Mesenteric fat pad (tissue), 1 donor: ENCODE measurements around the gene PLK5. TPM values are rescaled to one million over a fixed set of nuclear protein-coding genes. Genes with fewer than 3 reads are reported as not detected.

ENCODE experiments used
- DNase-seq: peaks from one replicate; pipeline ENCODE4 v3.0.0-alpha.2; 2020; ENCODE audit warnings: low spot score
- total RNA-seq: library from RNA; stranded (reverse); fragmentation: NEBNext Ultra II Directional; extraction: Animal tissue kit (Norgen Biotek cat#: 25700); gene quantifications from one replicate; pipeline ENCODE4 v1.2.1, GENCODE V29; 2021
- donor health status: DM: yes; HTN: yes; CAD: no.

The PLK5 gene
- total RNA-seq, 1 donor from 2014 or later = not detected

DNA sequence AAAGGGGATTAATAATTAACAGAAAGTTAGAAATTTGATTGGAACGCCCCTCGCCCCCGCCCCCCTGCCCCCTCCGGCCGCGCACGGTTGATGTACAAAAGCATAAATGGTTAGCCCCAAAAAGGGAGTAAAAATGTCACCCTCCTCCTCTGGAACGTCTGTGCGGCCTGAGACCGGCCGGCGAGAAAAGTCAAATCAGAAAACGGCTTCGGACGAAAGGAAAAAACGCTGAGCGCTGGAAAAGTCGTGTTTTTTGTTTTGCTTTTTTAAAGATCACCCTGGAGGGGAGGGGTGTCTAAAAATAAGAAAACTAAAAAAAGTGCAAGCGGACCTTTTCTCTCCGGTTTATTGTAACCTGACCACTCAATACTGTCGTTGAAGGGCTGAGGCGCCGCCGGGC lies 31.1 kb downstream of the PLK5 start:
- DNase-seq = no peak

DNA sequence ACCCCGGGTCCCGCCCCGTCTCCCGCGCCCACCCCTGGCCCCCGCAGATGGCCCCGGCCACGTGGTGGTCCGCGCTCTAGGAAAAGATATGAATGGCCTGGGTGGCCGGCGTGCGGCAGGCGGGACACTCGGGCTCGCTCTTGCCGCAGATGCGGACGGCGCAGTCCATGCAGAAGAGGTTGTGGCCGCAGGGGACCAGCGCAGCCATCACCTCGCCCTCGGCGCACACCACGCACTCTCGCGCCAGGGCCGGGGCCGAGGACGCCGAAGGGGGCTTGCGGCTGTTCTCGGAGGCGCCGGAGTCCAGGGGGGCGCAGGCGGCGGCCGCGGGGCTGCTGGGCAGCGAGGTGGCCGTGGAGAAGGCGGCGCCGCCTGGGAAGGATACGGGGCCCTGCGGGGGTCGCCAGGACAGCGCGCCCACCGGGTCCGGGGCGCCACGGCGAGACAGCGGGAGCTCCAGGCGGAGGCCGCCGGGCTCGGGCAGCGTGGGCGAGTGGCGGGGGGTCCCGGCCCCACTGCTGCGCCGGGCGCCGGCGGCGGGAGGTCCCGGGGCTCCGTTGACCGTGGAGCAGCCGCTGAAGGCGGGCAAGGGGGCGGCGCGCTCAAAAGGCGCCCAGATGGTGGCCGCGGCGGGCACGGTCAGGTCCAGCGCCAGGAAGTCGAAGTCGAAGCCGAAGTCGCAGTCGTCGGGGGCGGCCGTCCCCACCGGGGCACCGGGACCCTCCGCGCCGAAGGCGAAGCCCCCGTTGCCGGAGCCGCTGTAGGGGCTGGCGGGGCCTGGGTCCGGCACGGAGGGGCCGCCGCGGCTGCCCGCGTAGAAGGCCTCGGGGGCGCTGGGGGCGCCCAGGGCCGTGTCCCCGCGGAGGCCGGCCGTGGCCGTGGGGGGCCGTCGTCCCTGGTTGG lies 31.9 kb downstream of the PLK5 start:
- DNase-seq = no peak

DNA sequence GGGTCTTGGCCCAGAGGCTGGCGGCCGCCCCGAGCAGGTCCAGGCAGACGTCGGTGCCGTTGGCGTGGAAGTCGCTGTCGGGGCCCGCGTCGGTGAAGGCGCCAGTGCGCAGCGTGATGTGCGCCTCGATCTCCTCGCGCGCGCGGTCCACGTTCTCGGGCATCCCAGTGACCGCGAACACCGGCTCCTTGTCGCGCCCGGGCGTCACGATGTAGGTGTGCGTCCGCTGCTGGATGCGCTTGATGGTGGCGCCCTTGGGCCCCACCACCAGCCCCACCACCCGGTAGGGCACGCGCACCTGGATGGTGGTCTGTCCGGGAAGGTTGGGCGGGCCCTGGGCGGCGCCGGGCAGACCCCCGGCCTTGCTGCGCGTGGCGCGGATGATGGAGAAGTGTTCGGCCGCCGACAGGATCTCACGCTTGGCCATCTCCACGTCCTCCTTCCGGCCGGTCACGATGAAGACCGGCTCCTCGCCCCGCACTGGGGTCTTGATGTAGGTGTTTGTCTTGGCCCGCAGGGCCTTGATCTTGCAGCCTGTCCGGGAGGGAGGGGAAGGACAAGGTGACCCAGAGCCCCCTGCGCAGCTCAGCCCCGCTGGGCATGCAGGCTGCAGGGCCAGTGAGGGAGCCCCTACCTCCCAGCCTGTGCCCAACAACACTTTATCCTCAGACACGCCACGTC lies 32.7 kb downstream of the PLK5 start:
- DNase-seq = no peak

DNA sequence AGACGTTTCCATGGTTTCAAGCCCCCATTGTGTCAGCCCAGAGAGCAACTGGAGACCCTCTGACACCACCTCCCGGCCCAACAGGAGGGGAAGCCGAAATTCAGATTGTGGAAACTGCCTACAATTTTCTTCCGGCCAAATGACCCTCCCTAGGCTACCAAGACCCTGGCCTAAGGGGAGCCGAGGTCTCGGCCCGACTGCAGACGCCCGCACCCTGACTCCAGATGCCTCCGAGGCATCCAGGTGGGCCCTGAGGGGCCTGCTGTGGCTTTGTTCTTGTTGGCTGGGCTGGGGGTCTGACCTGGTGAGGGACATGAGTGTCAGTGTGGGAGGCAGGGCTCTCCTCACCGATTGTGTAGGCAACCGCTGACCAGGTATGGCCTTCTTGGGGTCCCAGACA lies 34.7 kb downstream of the PLK5 start:
- no peak for DNase-seq

DNA sequence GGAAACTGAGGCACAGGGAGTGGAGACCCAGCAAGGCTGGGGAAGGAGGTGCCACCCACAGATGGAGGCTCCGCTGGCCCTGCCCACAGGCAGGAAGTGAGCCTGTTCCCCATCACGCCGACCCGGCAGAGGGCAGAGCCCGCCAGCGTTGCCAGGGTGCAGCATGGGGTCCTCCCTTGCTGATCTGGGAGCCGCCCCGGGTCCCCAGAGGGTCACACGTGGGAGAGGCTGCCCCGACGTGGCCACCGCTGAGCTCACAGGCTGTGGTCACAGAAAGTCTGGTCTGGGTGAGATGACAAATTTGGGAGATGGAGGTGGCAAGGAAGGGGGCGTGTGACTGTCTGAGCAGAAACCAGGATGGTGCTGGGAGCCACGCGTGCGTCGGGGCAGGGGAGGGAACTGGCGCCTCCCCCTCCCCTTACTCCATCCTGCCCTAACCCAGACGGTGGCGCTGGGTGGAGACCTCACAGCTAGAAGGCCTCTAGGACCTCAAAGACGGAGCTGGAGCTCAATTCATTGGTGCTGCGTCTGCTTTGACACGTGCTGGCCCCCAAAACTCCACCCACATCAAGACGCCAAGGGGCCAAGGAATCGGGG lies 36.5 kb downstream of the PLK5 start:
- no peak for DNase-seq

DNA sequence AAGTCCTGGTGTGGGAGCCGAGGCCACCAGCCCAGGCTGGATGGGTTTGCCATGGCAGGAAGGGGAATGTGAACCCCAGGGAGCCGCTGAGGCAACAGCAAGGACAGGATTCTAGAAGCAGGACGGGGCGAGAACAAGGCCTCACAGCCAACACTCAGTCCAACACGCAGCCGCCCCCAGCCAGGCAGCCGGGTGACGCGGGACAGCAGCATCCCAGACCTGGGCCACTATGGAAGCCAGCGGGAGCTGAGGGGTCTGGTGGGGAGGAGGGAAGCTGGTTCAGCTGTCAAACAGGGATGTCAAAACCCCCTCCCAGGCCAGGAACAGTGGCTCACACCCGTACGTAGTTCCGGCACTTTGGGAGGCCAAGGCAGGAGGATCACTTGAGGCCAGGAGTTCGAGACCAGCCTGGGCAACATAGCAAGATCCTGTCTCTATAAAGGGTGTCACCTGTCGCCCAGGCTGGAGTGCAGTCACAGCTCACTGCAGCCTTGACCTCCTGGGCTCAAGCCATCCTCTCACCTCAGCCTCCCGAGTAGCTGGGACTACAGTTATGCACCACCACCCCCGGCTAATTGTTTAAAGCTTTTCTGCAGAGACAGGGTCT lies 37.5 kb downstream of the PLK5 start:
- DNase-seq = no peak

DNA sequence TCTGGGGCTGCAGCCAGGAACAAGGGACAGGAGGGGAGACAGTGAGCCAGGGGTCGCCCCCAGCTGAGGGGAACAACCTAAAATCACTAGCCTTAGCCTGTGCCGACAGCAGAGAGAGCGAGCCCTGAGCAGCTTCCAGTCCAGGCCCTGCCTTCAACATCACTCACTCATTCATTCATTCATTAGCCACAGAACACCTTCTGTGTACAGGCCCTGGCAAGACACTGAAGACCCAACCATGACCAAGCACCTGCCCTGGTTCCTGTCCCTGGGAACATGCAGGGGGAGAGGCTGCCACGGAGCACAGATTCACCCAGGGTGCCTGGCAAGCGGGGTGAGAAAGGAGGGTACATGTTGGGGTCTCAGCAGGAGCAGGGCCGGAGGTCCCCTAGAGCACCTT lies 39.4 kb downstream of the PLK5 start:
- DNase-seq = no peak

DNA sequence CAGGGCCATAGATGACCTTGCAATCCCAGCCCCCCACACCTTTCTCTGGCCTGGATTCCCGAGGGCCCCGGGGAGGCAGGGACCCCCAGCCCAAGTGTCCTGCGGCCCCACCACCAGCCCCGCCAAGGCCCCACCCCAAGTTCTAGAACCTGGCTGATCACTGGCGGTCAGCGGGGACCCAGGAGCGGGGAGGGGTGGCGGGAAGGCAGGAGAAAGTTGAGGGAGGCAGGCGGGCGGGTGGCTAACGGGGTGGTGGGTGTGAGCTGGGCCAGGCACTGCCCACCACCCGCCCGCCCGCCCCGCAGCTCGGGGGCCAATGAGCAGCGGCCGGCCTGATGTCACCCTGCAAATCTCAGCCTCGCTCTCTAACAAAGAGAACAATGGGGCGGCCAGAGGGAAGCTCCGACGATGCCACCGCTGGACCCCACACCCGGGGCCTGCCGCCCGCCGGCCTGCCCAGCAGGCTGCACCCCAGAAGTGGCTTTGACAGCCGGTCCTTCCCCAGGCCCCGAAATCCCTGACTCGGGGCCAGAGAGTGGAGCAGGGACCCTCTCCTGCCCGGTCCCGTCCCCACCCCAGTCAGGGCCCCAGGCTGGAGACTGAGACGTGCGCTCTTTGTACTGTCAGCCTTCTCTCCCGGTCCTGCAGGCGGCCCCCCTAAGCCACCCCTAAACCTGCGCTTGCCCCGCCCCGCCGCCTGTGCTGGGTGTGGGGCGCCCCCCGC lies 42.7 kb downstream of the PLK5 start:
- DNase-seq = no peak

DNA sequence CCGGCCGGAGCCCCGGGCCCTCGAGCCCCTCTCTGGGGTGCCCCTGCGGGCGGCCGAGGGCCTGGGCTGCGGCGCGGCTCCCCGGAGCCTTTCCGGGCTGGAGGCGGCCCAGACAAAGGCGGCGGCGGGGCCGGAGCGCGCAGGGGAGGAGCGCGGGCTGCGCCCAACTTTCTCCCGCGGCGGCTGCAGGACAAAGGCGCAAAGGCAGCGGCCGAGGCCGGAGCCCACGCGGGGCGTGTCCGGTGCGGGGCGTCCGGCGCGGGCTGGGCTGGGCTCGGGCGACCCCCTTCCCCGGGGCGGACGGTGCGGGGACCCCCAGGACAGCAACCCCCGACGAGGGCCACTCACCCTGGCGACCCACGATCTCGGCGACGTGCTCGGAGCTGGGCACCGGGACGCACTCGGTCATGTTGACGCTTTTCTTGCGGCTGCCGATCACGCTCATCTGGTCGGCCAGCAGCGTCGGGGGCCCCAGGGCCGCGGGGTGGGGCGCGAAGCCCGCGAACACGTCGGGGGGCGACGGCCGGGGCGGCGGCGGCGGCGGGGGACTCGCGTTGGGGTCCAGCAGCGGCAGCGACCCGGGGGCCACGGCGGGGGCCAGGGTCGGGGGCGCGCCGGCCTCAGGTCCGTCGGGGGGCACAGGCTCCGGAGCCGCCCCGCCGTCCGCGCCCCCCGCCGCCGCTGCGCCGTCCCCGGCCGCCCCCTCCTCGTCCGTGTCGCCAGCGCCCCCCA lies 43.4 kb downstream of the PLK5 start:
- DNase-seq = no peak

DNA sequence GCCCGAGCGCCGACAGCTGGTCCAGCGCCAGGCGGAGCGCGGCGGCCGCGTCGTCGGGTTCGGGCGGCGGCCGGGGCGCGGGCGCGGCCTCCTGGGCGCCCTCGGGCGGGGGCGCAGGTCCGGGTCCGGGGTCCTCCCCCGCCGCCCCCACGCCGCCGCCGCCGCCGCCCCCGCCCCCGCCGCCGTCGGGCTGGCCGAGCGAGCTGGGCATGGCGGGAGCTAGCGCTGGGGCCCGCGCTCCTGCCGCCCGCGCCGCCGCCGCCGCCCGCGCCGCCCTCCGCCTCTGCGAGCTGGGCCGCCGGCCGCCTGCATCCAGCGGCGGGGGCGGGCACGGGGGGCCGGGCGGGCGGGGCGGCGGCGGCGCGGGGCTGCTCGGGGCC lies 44.0 kb downstream of the PLK5 start:
- DNase-seq = no peak

DNA sequence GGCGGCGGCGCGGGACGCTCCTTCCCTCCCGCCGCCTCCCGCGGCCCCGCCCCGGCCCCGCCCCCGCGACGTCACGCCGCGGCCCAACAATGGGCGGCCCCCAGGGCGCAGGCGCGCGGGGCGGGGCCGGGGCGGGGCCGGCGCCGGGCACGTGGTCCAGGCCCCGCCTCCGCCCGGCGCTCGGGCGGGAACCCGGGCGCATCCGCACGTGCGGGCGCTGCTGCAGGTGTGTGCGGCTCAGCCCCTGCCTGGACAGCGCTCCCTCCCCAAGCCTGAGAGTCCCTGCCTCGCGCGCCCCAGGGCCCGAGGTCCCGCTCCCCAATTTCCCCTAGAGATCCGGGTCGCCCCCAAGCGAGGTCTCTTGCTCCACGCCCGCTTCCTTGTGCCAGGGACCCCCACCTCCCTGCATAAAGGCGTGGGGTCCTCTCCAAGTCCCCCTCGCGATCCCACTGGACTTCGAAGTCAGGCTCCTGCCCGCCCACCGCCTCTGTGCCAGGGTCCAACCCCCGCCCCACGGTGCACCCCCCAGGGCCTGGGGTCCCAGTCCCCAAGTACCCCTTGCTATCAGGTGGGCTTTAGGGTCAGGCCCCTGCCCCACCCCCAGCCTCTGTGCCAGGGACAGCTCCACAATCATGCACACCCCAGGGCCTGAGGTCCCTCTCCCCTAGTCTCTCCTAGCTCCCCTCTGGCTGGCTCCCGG lies 44.6 kb downstream of the PLK5 start, which contains the start of gene MEX3D:
MEX3D (minus strand) TSS at position 6 of the 700 bp plus-strand sequence. CDS start 267 bp downstream, outside the sequence.
- no peak for DNase-seq

DNA sequence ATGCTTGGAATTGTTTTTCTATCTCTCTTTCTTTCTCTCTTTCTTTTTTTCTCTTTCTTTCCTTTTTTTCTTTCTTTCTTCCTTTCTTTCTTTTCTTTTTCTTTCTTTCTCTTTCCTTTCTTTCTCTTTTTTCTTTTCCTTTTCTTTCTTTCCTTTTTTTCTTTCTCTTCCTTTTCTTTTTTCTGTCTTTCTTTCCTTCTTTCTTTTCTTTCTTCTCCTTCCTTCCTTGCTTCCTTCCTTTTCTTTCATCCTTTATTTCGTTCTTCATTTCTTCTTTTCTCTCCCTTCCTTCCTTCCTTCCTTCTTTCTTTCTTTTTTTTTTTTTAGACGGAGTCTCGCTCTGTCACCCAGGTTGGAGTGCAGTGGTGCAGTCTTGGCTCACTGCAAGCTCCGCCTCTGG lies 46.1 kb downstream of the PLK5 start:
- DNase-seq = no peak

DNA sequence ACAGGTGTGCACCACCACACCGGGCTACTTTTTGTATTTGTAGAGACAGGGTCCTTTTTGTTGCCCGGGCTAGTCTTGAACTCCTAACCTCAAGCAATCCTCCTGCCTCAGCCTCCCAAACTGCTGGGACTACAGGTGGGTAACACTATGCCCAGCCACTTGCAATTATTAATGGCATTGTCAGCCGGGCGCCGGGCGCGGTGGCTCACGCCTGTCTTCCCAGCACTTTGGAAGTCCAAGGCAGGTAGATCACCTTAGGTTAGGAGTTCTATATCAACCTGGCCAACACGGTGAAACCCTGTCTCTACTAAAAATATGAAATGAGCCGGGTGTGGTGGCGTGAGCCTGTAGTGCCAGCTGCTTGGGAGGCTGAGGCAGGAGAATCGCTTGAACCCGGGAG lies 47.0 kb downstream of the PLK5 start:
- no peak for DNase-seq

DNA sequence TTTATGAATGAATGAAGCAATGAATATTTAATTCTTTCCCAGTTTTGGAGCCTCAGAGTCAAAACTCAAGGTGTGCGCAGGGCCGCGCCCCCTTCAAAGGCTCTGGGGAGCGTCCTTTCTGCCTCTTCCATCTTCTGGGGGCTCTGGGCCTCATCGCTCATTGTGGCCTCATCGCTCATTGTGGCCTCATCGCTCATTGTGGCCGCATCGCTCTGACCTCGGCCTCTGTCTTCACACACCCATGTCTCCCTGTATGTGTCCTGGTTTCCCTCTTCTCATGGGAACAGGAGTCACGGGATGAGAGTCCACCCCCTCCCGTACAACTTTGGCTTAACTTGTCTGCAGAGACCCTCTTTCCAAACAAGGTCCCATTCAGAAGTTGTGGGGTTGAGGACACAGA lies 47.5 kb downstream of the PLK5 start:
- DNase-seq = no peak

DNA sequence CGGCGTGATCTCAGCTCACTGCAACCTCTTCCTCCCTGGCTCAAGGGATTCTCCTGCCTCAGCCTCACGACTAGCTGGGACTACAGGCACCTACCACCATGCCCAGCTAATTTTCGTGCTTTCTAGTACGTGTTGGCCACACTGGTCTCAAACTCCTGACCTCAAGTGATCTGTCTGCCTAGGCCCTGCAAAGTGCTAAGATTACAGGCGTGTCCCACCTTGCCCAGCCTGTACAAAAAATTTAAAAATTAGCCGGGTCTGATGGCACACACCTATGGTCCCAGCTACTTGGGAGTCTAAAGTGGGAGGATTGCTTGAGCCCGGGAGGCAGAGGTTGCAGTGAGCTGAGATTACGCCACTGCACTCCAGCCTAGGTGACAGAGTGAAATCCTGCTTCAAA lies 48.9 kb downstream of the PLK5 start:
- DNase-seq = no peak

DNA sequence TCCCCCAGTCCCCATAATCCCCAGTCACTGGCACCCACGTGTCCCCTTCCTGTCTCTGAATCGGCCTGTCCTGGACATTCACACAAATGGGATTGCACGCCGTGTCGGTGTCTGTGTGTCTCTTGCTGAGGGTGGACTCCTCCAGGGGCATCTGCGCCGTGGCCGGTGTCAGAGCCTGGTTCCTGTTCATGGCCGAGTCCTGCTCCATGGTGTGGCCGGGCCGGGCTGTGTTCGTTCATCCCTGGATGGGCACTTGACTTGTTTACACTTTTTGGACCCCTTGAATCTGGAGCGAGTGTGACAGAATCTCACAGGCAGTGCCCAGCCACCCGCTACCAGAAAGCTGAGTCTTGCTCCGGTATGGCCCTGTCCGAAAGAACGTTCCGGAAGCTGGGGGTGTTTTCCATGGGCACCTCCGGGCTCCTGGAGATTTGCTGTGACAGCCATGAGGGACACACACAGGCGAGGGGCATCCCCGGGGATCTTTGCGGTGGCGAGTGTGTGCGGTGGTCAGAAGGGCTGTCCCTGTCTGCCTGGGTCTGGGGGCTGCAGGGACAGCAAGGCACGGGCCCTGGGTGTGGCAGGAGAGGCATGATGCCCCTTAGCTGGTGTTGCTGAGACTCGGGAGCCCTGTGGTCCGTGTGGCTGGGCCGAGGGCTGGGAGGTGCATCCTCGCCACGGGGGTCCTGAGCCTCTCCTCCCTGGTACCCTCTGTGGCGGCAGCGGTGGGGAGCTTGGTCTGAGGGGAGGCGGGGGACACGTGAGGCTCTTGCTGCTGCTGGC lies 50.7 kb downstream of the PLK5 start:
- DNase-seq = no peak

DNA sequence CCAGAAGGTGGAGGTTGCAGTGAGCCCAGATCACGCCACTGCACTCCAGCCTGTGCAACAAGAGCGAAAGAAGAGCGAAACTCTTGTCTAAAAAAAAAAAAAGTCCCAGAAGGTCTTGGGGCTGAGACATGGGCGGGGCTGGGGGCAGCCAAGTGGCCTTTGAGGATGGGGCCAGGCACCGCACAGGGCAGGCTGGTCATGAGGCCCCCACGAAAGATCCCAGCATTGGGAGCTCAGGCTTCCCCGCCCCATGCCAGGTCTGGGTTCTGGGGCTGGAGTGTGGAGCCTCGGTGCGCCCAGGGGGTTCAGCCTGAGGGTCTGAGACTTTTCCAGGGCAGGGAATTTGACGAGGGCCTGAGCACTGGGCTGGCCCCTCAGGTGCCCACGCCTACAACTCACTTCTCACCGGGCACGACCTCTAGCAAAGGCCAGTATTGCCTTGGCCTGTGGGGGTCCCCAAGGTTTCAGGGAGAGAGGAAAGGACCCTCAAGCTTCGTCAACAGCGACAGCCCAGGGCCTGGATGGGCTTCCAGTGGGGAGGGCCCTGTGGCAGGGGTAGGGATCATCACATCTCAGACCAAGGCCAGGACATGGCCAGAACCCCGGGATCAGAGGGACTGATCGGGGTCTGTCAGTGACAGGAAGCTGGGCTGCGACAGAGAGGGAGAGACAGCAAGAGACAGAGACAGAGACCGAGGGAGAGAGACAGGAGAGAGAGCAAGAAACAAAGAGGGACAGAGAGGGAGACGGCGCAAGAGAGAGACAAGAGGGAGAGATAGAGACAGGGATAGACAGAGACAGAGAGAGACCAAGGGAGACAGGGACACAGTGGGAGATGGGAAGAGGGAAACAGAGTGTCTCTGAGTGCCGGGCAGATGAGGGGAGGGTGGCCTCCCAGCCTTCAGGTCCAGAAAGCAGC lies 51.7 kb downstream of the PLK5 start:
- no peak for DNase-seq
